Measurements from ENCODE around the gene SLC13A4.
"Not testable (repeated sequence)": the region's sequence is repeated elsewhere in the genome, so short reads cannot be mapped to it uniquely, and the experiment has no call there.

SLC13A4 gene

DNA sequence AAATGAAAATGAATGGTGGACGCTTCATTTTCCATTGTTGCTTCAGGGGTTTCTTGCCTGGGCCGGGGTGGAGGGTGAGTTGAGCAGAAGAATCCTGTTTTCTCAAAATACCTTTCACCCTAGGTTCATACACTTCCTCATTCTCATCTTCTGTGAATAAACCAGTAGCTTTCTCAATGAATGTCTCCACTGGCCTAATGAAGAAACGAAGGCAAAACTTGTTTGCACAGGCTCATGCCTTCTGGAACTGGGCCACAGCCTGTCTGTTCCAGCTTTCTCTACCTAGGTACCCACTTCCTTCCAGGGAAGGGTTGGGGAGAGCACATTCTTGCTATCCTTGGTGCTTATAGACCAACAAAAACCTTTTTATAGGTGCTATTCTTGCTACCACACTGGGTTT is 44.4 kb downstream of the SLC13A4 start:
- no peaks in the 10 kb centered on the region for H3K4me1 ChIP-seq (ENCODE audit: control insufficient read depth, insufficient read depth, low read length)
- H3K9ac ChIP-seq (ENCODE audit: low read depth, low read length): no peak overlapping the region
- no peaks in the 10 kb centered on the region for H3K27me3 ChIP-seq (ENCODE audit: control insufficient read depth, insufficient read depth, low read length)
- no peaks in the 10 kb centered on the region for H3K36me3 ChIP-seq (ENCODE audit: control insufficient read depth, insufficient read depth, low read length)
- no peaks in the 10 kb centered on the region for H3K9me3 ChIP-seq (ENCODE audit: control insufficient read depth, insufficient read depth, low read length)
- no peak overlapping the region for H3K4me3 ChIP-seq (ENCODE audit: low read depth, low read length)

DNA sequence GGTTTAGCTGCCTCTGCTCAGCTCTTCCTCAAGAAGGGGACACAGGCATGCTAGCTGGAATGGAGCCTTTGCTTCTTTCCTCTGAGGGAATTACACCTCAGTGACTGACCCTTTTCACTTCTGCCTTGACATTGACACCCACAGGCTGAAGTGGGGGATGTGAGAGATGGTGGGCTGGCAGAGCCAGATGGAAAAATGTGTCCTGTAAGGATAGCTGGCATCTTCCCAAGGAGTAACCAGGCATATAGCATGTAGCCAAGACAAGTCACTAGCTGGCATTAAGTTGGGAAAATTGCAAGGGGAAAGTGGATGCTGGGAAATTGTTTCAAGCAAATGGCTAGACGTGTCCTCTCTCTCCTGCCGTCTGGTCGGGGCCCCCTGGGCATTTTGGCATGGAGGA is 45.8 kb downstream of the SLC13A4 start:
- Histone ChIP-seq H3K4me3 (ENCODE audit: low read depth, low read length) (no peak overlapping the region), H3K4me1 (ENCODE audit: control insufficient read depth, insufficient read depth, low read length) (no peaks in the 10 kb centered on the region), H3K27me3 (ENCODE audit: control insufficient read depth, insufficient read depth, low read length) (no peaks in the 10 kb centered on the region), H3K9me3 (ENCODE audit: control insufficient read depth, insufficient read depth, low read length) (no peaks in the 10 kb centered on the region), H3K36me3 (ENCODE audit: control insufficient read depth, insufficient read depth, low read length) (no peaks in the 10 kb centered on the region), H3K9ac (ENCODE audit: low read depth, low read length) (no peak overlapping the region)

DNA sequence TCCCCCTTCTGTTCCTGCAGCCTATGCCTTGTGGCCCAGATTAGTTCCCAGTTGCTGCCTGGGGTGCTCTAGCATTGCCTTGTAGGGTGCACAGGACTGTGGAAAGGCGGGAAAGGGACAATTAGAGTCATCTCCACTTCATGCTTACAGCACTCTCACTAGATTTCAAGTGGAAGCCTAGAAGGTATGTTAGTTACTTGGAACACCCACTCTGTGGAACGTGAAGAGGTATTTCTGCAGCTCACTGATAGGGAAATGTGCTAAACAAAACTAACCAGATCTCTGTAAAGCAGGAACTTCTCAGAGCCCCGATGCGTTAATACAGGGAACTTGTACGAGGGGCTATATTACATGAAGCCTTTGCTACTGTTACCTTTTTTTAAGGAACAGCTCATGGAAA is 46.2 kb downstream of the SLC13A4 start:
- Histone ChIP-seq H3K27me3 (ENCODE audit: control insufficient read depth, insufficient read depth, low read length) (no peaks in the 10 kb centered on the region), H3K36me3 (ENCODE audit: control insufficient read depth, insufficient read depth, low read length) (no peaks in the 10 kb centered on the region), H3K4me3 (ENCODE audit: low read depth, low read length) (no peak overlapping the region), H3K9me3 (ENCODE audit: control insufficient read depth, insufficient read depth, low read length) (no peaks in the 10 kb centered on the region), H3K9ac (ENCODE audit: low read depth, low read length) (no peak overlapping the region), H3K4me1 (ENCODE audit: control insufficient read depth, insufficient read depth, low read length) (no peaks in the 10 kb centered on the region)

DNA sequence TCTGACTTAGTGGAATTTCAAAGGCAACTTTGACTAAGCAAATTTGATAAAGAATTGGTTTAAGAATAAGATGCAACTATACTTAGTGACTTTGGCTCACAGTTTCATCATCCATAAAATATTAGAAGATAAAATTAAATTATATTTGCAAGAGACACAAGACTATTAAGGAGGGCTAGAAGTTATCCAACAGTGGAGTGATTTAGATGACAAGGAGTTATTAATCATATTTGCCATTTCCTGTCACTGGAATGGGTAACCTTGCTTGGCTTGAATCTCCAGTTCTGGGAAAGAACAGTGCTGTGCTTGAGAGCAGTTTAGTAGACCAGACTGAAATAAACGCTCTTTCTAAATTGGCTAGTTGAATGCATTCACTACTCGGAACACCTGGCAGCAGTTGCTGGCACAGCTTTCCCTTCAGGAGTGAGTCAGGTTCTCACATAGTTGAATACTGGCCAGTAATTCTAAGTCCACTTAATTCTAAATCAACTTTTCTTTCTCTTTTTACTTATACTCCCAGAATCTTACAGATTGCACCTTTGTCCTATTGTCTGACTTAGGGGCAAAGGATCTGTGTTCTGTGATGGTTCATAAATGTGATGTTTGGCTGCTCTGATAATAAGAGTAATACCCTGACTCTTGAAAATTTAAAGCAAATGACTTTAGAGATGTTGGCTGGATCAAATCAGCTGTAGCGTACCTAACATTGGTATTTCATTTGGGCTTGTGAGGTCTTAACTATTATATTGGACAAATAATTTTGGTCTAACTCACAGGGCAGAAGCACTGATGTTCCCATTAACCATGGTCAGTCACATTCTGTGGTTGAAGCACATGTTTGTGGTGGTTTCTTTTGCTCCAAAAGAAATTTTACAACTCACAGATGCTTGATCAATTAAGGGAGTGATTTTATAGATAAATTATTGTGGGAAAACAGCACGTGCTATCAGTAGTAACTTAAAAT is 49.1 kb downstream of the SLC13A4 start:
- no peak overlapping the region for H3K4me3 ChIP-seq (ENCODE audit: low read depth, low read length)
- no peak overlapping the region for H3K9ac ChIP-seq (ENCODE audit: low read depth, low read length)
- no peaks in the 10 kb centered on the region for H3K4me1 ChIP-seq (ENCODE audit: control insufficient read depth, insufficient read depth, low read length)
- H3K27me3 ChIP-seq (ENCODE audit: control insufficient read depth, insufficient read depth, low read length): no peaks in the 10 kb centered on the region
- H3K36me3 ChIP-seq (ENCODE audit: control insufficient read depth, insufficient read depth, low read length): no peaks in the 10 kb centered on the region
- H3K9me3 ChIP-seq (ENCODE audit: control insufficient read depth, insufficient read depth, low read length): no peaks in the 10 kb centered on the region

DNA sequence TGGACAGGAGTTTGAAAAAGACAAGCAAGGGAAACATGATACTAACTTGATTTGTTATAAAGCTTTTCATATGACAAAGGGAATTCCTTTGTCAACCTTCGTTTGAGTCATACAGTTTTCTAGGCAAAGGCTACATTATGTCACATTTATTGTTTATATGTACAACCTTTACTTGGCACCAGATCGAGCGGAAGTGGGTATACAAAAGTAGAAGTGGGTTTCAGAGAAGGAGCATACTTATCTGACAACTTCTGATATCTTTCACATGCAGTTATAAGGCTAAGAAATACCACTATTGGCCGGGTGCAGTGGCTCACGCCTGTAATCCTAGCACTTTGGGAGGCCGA is 54.7 kb downstream of the SLC13A4 start:
- Histone ChIP-seq H3K4me3 (ENCODE audit: low read depth, low read length) (no peak overlapping the region), H3K27me3 (ENCODE audit: control insufficient read depth, insufficient read depth, low read length) (no peaks in the 10 kb centered on the region), H3K9ac (ENCODE audit: low read depth, low read length) (no peak overlapping the region), H3K9me3 (ENCODE audit: control insufficient read depth, insufficient read depth, low read length) (no peaks in the 10 kb centered on the region), H3K4me1 (ENCODE audit: control insufficient read depth, insufficient read depth, low read length) (no peaks in the 10 kb centered on the region), H3K36me3 (ENCODE audit: control insufficient read depth, insufficient read depth, low read length) (no peaks in the 10 kb centered on the region)

DNA sequence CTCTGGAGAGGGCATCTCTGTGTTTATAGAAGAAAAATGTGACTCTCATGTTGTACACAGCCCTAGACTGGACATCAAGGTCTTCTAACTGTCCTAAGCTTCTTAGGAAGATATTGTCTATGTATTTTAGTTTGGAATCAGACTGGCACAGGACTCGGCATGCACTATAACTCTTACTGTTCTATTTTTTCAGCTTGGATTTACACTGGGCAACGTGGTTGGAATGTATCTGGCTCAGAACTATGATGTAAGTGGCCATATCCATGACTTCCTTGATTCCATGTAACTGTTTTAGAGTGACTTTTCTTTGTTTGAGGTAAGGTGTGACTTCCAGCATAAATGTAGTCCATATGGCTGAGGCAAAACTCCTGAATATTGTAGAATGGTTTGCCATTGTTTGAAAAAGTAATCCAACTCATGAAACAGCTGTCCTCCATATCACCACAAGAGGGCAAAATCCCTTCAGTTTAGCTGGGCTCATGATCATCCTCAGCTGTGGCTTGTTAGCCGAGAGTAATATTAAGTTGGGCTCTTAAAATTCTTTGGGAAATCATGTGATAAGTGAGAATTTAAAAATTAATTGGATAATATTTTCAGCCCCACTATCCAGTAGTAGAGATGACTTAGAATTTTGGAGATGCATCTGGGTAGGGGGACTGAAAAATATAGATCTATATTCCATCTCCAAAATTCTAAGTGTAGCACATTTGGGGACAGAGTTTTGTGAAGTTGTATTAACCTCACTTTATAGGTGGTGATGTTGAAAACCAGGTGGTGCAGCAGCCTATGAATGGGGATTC is 55.2 kb downstream of the SLC13A4 start:
- no peaks in the 10 kb centered on the region for H3K4me1 ChIP-seq (ENCODE audit: control insufficient read depth, insufficient read depth, low read length)
- no peak overlapping the region for H3K9ac ChIP-seq (ENCODE audit: low read depth, low read length)
- H3K27me3 ChIP-seq (ENCODE audit: control insufficient read depth, insufficient read depth, low read length): no peaks in the 10 kb centered on the region
- H3K36me3 ChIP-seq (ENCODE audit: control insufficient read depth, insufficient read depth, low read length): no peaks in the 10 kb centered on the region
- no peak overlapping the region for H3K4me3 ChIP-seq (ENCODE audit: low read depth, low read length)
- no peaks in the 10 kb centered on the region for H3K9me3 ChIP-seq (ENCODE audit: control insufficient read depth, insufficient read depth, low read length)

DNA sequence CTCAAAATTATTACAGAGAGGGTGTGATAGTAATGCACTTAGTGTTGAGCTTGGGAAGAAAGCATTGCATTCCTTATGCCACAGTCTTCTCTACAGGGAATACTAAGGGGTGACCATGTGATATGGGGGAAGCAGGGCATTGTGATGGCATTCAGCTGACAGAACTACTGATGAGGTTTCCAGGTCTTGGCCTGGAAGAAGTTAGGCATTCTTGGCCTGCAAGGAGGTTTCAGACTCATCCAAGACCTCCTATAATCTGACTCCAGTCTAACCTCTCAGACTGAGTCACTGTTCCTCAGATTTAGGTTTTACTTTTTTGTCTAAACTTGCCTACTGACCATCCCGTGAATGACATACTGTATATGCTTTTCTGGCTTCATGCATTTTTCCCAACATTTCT is 57.8 kb downstream of the SLC13A4 start:
- Histone ChIP-seq H3K4me3 (ENCODE audit: low read depth, low read length) (no peak overlapping the region), H3K27me3 (ENCODE audit: control insufficient read depth, insufficient read depth, low read length) (no peaks in the 10 kb centered on the region), H3K9me3 (ENCODE audit: control insufficient read depth, insufficient read depth, low read length) (no peaks in the 10 kb centered on the region), H3K9ac (ENCODE audit: low read depth, low read length) (no peak overlapping the region), H3K4me1 (ENCODE audit: control insufficient read depth, insufficient read depth, low read length) (no peaks in the 10 kb centered on the region), H3K36me3 (ENCODE audit: control insufficient read depth, insufficient read depth, low read length) (no peaks in the 10 kb centered on the region)

DNA sequence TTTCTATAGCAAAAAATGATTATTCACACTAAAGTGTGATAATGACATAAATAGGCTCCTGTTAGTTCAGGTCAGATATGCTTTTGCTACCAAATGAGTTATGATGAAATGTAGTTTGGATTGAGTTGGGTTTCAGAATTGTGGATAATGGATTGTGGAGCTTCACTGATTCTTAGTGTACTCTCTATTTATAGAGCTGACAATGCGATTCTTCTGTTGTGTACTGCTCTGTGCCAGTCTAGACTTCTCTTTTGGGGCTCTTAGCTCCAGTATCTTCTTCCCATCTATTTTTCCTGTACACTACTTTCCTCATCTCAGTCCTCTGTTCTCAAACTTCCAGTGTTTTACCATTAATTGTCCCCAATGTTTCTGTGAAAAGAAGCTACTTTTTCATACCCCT is 58.2 kb downstream of the SLC13A4 start:
- H3K9ac ChIP-seq (ENCODE audit: low read depth, low read length): no peak overlapping the region
- H3K36me3 ChIP-seq (ENCODE audit: control insufficient read depth, insufficient read depth, low read length): no peaks in the 10 kb centered on the region
- no peaks in the 10 kb centered on the region for H3K4me1 ChIP-seq (ENCODE audit: control insufficient read depth, insufficient read depth, low read length)
- no peak overlapping the region for H3K4me3 ChIP-seq (ENCODE audit: low read depth, low read length)
- H3K27me3 ChIP-seq (ENCODE audit: control insufficient read depth, insufficient read depth, low read length): no peaks in the 10 kb centered on the region
- H3K9me3 ChIP-seq (ENCODE audit: control insufficient read depth, insufficient read depth, low read length): no peaks in the 10 kb centered on the region

DNA sequence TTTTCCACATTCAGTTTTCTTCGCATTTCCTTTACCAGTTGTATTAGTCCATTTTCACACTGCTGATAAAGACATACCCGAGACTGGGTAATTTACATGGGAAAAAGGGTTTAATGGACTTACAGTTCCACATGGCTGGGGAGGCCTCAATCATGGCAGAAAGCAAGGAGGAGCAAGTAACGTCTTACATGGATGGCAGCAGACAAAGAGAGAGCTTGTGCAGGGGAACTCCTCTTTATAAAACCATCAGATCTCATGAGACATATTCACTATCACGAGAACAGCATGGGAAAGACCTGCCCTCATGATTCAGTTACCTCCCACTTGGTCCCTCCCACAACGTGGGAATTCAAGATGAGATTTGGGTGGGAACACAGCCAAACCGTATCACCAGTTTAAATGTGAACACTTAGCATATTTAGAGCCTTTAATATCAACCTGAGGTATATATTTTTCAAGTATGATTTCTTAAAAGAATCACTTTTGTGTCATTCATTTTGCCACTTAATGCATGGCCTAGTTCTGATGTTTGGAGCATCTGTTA is 59.1 kb downstream of the SLC13A4 start:
- H3K4me3 ChIP-seq (ENCODE audit: low read depth, low read length); H3K36me3 ChIP-seq (ENCODE audit: control insufficient read depth, insufficient read depth, low read length): not testable (repeated sequence)

DNA sequence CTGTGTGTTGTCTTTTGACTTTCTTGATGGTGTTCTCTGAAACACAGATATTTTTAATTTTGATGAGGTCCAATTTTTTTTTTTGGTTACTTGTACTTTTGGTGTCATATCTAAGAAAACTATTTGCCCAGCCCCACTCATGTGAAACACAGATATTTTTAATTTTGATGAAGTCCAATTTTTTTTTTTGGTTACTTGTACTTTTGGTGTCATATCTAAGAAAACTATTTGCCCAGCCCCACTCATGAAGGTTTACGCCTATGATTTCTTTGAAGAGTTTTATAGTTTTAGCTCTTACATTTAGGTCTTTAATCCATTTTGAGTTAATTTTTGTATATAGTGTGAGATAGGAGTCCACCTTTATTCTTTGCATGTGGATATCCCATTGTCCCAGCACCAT is 60.4 kb downstream of the SLC13A4 start:
- not testable (repeated sequence) for H3K36me3 ChIP-seq (ENCODE audit: control insufficient read depth, insufficient read depth, low read length); H3K4me1 ChIP-seq (ENCODE audit: control insufficient read depth, insufficient read depth, low read length); H3K4me3 ChIP-seq (ENCODE audit: low read depth, low read length); H3K27me3 ChIP-seq (ENCODE audit: control insufficient read depth, insufficient read depth, low read length); H3K9me3 ChIP-seq (ENCODE audit: control insufficient read depth, insufficient read depth, low read length); H3K9ac ChIP-seq (ENCODE audit: low read depth, low read length)

More for the DNA sequence above, 59.1 kb downstream of the SLC13A4 start:
- H3K9me3 ChIP-seq (ENCODE audit: control insufficient read depth, insufficient read depth, low read length); H3K9ac ChIP-seq (ENCODE audit: low read depth, low read length); H3K4me1 ChIP-seq (ENCODE audit: control insufficient read depth, insufficient read depth, low read length); H3K27me3 ChIP-seq (ENCODE audit: control insufficient read depth, insufficient read depth, low read length): not testable (repeated sequence)

DNA sequence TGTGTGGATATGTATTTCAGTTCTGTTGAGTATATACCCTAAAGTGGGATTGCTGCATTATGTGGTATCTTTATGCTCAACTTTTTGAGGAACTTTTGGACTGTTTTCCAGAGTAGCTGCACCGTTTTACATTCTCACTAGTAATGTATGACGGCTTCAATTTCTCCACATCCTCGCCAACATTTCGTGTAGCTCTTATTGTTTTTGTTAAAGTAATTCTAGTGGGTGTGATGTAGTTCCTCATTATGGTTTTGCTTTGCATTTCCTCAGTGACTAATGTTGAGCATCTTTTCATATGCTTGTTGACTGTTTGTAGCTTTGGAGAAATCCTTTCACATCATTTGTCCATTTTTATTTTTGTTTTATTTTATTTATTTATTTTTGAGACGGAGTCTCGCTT is 61.1 kb downstream of the SLC13A4 start:
- H3K9me3 ChIP-seq (ENCODE audit: control insufficient read depth, insufficient read depth, low read length): no peaks in the 10 kb centered on the region
- no peaks in the 10 kb centered on the region for H3K27me3 ChIP-seq (ENCODE audit: control insufficient read depth, insufficient read depth, low read length)
- no peaks in the 10 kb centered on the region for H3K36me3 ChIP-seq (ENCODE audit: control insufficient read depth, insufficient read depth, low read length)
- no peaks in the 10 kb centered on the region for H3K4me1 ChIP-seq (ENCODE audit: control insufficient read depth, insufficient read depth, low read length)
- H3K9ac ChIP-seq (ENCODE audit: low read depth, low read length): no peak overlapping the region
- no peak overlapping the region for H3K4me3 ChIP-seq (ENCODE audit: low read depth, low read length)

DNA sequence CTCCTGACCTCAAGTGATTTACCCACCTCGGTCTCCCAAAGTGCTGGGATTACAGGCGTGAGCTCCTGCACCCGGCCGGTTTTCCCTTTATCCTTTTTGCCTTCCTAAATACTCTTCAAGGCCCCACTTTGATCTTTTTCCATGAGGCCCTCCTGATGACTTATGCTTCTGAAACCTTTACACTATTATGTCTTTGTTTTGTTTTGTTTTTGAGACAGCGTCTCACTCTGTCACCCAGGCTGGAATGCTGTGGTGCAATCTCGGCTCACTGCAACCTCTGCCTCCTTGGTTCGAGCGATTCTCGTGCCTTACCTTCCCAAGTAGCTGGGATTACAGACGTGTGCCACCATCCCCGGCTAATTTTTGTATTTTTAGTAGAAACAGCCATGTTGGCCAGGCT is 61.8 kb downstream of the SLC13A4 start:
- no peaks in the 10 kb centered on the region for H3K4me1 ChIP-seq (ENCODE audit: control insufficient read depth, insufficient read depth, low read length)
- no peak overlapping the region for H3K9ac ChIP-seq (ENCODE audit: low read depth, low read length)
- H3K27me3 ChIP-seq (ENCODE audit: control insufficient read depth, insufficient read depth, low read length): no peaks in the 10 kb centered on the region
- no peaks in the 10 kb centered on the region for H3K9me3 ChIP-seq (ENCODE audit: control insufficient read depth, insufficient read depth, low read length)
- no peak overlapping the region for H3K4me3 ChIP-seq (ENCODE audit: low read depth, low read length)
- no peaks in the 10 kb centered on the region for H3K36me3 ChIP-seq (ENCODE audit: control insufficient read depth, insufficient read depth, low read length)

Measured in iPS-15b (cell line).